Epidermal melanocyte (primary cell): Measurements from ENCODE around the gene USP9X.
A peak's percentile ranks its signal among the peaks of the same experiment; 100 is the strongest.
"Not testable (repeated sequence)": the region's sequence is repeated elsewhere in the genome, so short reads cannot be mapped to it uniquely, and the experiment has no call there.

Source experiments
- DNase-seq: peaks from one replicate; pipeline ENCODE4 v3.0.0; 2011; ENCODE audit warnings: low spot score; ENCODE audit not compliant: insufficient read length

USP9X gene

GRCh38 chrX:41184312-41184711 lies 99.1 kb downstream of the USP9X start:
- DNase-seq = no peak

GRCh38 chrX:41186946-41187345 lies 101.7 kb downstream of the USP9X start:
- DNase-seq = not testable (repeated sequence)

GRCh38 chrX:41189156-41189555 lies 103.9 kb downstream of the USP9X start:
- no peak for DNase-seq

- no peak for DNase-seq
Observed at GRCh38 chrX:41192880-41193279, 107.6 kb downstream of the USP9X start.

GRCh38 chrX:41198410-41198809 lies 113.2 kb downstream of the USP9X start:
- no peak for DNase-seq

GRCh38 chrX:41200785-41201184 lies 115.5 kb downstream of the USP9X start:
- DNase-seq = no peak

GRCh38 chrX:41209853-41210252 lies 124.6 kb downstream of the USP9X start:
- no peak for DNase-seq

- DNase-seq = no peak
Observed at GRCh38 chrX:41224605-41225004, 139.4 kb downstream of the USP9X start.

GRCh38 chrX:41233988-41234387 lies 148.7 kb downstream of the USP9X start:
- DNase-seq = no peak

- DNase-seq = not testable (repeated sequence)
Observed at GRCh38 chrX:41234471-41234870, 149.2 kb downstream of the USP9X start.

- no peak for DNase-seq
Observed at GRCh38 chrX:41234962-41235361, 149.7 kb downstream of the USP9X start.

GRCh38 chrX:41236629-41237028 lies 151.4 kb downstream of the USP9X start:
- peak; percentile 19 for DNase-seq

GRCh38 chrX:41240509-41240908 lies 155.3 kb downstream of the USP9X start:
- DNase-seq = no peak

GRCh38 chrX:41241962-41242361 lies 156.7 kb downstream of the USP9X start:
- DNase-seq = no peak

- DNase-seq = peak; percentile 15
Observed at GRCh38 chrX:41245641-41246040, 160.4 kb downstream of the USP9X start.

GRCh38 chrX:41250867-41251266 lies 165.6 kb downstream of the USP9X start:
- DNase-seq = no peak

GRCh38 chrX:41257801-41258200 lies 172.6 kb downstream of the USP9X start:
- DNase-seq = no peak

- no peak for DNase-seq
Observed at GRCh38 chrX:41258226-41258625, 173.0 kb downstream of the USP9X start.

GRCh38 chrX:41258871-41259270 lies 173.6 kb downstream of the USP9X start:
- DNase-seq = no peak

- no peak for DNase-seq
Observed at GRCh38 chrX:41259516-41259915, 174.3 kb downstream of the USP9X start.

GRCh38 chrX:41265615-41266014 lies 180.4 kb downstream of the USP9X start:
- no peak for DNase-seq

- DNase-seq = no peak
Observed at GRCh38 chrX:41273638-41274037, 188.4 kb downstream of the USP9X start.

- DNase-seq = peak; percentile 29
Observed at GRCh38 chrX:41275661-41276609, 190.7 kb downstream of the USP9X start.
